LNCAP (cell line): ENCODE measurements around the gene ALPK3.

Experiments
- TF ChIP-seq, protein P1 (sequence below): fragments of 450-650 bp; IDR thresholded peaks from 2 replicates; pipeline ENCODE4 v1.5.1; 2017; ENCODE audit warnings: mild to moderate bottlenecking

Gene ALPK3

DNA sequence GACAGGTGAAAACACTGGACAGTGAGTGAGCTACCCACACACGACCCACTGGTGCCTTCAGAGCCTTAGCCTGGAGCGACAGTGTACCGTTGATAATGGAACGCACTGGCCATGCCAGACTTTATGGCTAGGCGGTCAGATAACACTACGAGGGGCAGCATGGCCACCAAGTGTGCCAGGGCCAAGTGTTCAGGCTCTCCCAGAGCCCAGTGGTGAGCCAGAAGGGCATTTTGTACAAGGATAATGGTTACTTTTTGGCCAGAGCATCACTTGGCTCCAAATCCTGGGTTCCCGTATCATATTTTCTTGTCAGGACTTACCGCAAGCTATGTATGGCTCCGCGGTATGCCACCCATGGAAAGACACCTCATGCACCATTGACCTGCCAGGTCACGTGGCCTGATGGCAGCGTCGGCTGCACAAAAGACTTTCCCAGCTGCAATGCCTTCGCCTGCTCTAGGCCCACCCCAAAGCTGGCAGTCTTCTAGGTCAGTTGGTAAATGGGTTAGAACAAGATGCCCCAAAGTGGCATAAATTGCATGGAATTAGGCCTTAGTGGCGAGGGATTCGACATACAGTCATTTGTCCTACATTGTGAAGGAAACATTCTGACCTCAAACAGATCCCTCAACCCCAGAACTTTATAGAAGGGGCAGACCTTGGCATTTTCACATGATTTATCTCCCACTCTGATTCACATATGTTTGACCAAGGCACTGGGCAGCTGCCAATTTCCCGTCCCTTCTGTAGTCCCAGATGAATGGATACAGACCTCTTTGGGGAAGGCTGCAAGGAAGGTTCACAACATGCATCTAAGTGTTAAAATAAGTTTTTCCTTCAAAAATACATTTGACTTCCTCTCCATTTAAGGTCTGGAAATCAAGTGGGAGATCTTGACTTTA lies 55.1 kb downstream of the ALPK3 start:
- TF ChIP-seq, protein P1, sequence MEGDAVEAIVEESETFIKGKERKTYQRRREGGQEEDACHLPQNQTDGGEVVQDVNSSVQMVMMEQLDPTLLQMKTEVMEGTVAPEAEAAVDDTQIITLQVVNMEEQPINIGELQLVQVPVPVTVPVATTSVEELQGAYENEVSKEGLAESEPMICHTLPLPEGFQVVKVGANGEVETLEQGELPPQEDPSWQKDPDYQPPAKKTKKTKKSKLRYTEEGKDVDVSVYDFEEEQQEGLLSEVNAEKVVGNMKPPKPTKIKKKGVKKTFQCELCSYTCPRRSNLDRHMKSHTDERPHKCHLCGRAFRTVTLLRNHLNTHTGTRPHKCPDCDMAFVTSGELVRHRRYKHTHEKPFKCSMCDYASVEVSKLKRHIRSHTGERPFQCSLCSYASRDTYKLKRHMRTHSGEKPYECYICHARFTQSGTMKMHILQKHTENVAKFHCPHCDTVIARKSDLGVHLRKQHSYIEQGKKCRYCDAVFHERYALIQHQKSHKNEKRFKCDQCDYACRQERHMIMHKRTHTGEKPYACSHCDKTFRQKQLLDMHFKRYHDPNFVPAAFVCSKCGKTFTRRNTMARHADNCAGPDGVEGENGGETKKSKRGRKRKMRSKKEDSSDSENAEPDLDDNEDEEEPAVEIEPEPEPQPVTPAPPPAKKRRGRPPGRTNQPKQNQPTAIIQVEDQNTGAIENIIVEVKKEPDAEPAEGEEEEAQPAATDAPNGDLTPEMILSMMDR = no peak

DNA sequence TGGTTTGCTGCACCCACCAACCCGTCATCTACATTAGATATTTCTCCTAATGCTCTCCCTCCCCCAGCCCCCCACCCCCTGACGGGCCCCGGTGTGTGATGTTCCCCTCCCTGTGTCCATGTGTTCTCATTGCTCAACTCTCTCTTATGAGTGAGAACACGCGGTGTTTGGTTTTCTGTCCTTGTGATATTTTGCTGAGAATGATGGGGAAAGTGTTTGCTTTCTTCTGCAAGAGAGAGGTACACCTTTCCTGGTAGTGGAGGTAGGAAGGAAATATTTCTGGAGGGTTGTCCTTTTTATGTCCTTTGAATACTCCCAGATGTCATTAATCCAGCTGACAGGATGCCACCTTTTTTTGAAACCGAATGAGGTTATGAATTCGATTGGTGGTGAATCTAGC lies 56.8 kb downstream of the ALPK3 start:
- TF ChIP-seq, protein P1 = no peak

DNA sequence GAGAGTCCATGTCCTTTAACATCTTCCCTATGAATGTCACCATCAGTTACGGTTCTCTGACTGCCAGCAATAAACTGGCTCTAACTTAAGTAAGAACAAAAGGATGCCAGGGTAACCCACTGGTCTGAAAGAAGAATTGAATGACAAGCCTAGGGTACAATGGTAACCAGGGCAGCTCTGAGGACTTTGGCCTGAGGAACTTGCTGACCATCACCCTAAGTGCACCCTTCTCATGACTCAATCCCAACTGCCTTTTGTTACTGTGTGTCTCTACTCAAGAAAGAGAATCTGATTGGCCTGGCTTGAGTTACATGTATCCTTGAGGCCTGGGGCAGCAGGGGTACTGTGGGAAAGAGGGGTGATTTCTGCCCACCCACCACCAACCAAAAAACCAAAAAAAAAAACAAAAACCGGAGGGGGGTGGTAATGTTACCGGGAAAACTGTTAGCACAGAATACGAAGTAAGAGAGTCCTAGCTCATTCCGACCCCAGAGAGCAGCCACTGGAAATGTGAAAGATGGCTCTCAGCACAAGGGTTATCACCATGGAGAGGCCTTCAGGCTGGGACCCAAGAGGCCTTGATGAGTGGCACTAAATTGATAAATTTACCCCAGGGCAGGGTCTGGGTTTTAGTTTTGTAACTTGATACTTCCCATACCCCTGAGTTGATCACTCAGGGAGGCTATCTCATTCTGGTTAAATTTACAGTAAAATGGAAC lies 58.0 kb downstream of the ALPK3 start:
- TF ChIP-seq, protein P1 = no peak

DNA sequence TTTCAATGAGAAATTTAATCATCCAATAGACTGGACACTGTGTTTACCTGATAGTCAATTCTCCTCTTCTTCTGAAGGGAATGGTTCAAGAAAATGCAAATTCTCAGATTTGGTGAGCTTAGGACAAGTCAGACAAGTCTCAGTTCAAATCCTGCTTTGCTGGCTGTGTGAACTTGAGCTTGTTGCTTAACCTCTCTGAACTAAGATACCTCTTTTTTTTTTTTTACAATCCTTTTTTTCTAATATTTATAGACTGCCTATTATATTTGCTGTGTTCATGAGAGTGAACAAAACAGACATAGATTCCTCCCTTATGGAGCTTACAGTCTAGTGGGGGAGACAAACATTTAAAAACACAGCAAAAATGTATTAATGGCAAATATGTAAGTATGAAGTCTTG lies 59.1 kb downstream of the ALPK3 start:
- TF ChIP-seq, protein P1 = no peak

DNA sequence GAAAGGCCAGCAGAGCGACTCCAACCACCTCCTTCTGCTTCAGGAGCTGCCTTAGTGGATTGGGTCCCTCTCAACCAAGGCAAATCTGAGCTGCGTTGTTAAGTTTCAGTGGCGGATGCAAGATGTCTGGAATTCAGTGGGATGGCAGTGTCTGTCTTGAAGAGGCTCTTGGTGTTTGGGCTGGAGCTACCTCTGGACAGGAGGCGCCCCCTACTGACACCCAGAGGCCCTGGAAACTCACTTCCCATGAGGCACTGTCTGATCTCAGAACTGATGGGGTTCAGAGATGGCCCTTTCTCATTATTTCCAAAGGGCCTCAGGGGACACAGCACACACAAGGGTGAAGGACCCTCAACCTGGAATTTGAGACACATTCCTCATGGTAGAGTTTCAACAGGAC lies 61.3 kb downstream of the ALPK3 start:
- TF ChIP-seq, protein P1 = peak; percentile 74

DNA sequence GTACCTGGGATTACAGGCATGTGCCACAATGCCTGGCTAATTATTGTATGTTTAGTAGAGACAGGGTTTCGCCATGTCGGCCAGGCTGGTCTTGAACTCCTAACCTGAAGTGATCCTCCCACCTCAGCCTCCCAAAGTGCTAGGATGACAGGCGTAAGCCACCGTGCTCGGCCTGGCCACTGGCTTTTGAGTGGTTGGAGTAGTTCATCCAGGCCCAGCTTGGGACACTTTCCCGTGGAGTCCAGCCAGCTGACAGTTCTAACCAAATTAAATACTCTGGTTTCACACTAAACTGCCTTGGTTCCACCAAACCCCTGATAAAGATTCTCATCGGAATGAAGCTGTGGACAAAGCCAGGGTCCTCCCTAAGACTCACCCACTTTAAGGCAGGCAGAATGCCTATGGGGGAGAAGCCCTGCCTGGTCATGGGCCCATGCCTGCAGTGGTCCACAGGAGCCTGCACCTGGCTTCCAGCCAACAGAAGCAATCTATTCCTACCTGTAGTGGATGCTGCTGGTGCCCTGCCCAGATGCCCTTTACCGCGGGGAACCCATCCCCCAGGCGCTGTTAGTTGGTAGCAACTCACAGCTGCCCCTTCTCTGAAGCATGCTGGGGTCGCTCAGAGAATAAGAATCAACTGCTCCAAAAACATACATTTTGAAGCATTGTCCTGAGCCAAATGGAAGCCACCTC lies 62.1 kb downstream of the ALPK3 start:
- TF ChIP-seq, protein P1 = no peak

DNA sequence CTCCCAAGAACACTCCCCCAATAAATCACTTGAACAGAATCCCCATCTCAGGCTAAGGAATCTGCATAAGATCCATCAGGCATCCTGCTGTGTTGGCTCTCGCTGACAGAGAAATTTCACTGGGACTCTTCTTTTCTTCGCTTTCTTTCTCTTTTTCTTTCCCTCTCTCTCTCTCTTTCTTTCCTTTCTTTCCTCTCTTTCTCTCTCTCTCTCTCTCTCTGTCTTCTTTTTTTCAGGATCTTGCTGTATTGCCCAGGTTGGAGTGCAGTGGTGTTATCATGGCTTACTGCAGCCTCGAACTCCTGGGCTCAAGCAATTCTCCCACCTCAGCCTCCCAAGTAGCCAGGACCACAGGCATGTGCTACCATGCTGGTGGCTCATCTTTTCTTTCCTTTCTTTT lies 62.9 kb downstream of the ALPK3 start:
- TF ChIP-seq, protein P1 = no peak
